BLaER1 treated with 17β-estradiol and CSF1 and Interleukin-3, amounts not matched to agents 10 nM and 100 nM (cell line): ENCODE data around the gene RSAD1.

Experiments
- H3K27ac ChIP-seq, 11 experiments: shearing (Covaris generic); formaldehyde crosslinking; 2 replicates each; pipeline ENCODE4 v1.8.1; 2022
- H3K27me3 ChIP-seq, 11 experiments: shearing (Covaris generic); formaldehyde crosslinking; 2 replicates each; pipeline ENCODE4 v1.8.1; 2022
- H3K36me3 ChIP-seq, 11 experiments: shearing (Covaris generic); formaldehyde crosslinking; 2 replicates each; pipeline ENCODE4 v1.8.1; 2022
- H3K4me1 ChIP-seq, 10 experiments: shearing (Covaris generic); formaldehyde crosslinking; 2 replicates each; pipeline ENCODE4 v1.8.1; 2022
- H3K4me2 ChIP-seq, 11 experiments: shearing (Covaris generic); formaldehyde crosslinking; 2 replicates each; pipeline ENCODE4 v1.8.1; 2022
- H3K4me3 ChIP-seq, 10 experiments: shearing (Covaris generic); formaldehyde crosslinking; 2 replicates each; pipeline ENCODE4 v1.8.1; 2022
- H3K9ac ChIP-seq, 11 experiments: shearing (Covaris generic); formaldehyde crosslinking; 2 replicates each; pipeline ENCODE4 v1.8.1; 2022
- H3K9me3 ChIP-seq, 11 experiments: shearing (Covaris generic); formaldehyde crosslinking; replicated peaks in 1 of 11; 2 replicates each; pipeline ENCODE4 v1.8.1; 2022
- H4K20me1 ChIP-seq, 11 experiments: shearing (Covaris generic); formaldehyde crosslinking; 2 replicates each; pipeline ENCODE4 v1.8.1; 2022
- Cebpa-rat ChIP-seq, 11 experiments: shearing (Covaris generic); IDR thresholded peaks; 2 replicates each; pipeline ENCODE4 v1.8.1; 2022

The RSAD1 gene

DNA sequence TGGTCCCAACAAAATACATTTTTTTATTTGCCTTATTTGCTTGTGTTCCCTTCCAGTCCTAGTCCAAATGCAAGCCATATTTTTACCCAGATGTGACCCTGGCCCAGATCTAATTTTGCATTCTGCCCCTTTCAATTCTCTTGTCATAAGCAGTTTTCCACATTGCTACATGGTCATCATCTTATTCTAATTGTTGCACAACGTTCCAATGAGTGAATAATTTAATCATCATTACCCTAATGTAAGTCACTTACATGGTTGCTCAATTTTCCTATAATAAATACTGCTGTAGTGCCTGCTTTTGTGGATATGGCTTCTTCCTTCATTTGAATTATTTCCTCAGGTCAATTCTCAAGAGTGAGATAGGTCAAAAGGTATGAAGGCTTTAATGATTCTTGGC, 12.8 kb downstream of the RSAD1 start:
- Histone ChIP-seq H3K9me3 (no peaks in the 10 kb centered on the region), H4K20me1 (no peaks in the 10 kb centered on the region)
- TF ChIP-seq Cebpa-rat (IDR thresholded peaks at IDR 0.05), result no peak

DNA sequence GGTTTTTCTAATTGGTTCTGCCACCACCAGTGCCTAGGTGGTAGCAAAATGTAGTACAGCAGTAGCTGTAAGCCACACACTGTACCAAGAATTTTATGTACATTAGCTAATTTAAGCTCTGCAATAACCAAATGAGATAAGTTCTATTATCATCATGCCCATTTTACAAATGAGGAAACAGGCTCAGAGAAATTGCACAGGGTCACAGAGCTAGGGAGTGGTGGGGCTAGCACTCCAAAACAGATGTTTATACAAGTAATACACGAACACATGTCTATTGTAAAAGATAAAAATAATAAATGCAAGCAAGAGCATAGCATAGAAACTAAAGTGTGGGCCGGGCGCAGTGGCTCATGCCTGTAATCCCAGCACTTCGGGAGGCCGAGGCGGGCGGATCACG, 13.6 kb downstream of the RSAD1 start:
- TF ChIP-seq Cebpa-rat (IDR thresholded peaks at IDR 0.05), result no peak
- Histone ChIP-seq H3K27me3 (no peaks in the 10 kb centered on the region), H3K4me1 (no peaks in the 10 kb centered on the region; a peak in 1 of 20 replicates), H3K9me3 (no peaks in the 10 kb centered on the region), H3K27ac (no peak overlapping the region), H3K4me2 (no peak overlapping the region), H3K36me3 (peaks cover 0 to 7% (median 0%) of the 10 kb centered on the region in 11 experiments; a peak in 7 of 22 replicates), H3K9ac (no peak overlapping the region), H4K20me1 (no peaks in the 10 kb centered on the region), H3K4me3 (no peak overlapping the region)

More for the DNA sequence above, 12.8 kb downstream of the RSAD1 start:
- no peaks in the 10 kb centered on the region; a peak in 1 of 20 replicates for H3K4me1 ChIP-seq
- H3K27me3 ChIP-seq, result no peaks in the 10 kb centered on the region
- H3K27ac ChIP-seq, result no peak overlapping the region
- peaks cover 0 to 12% (median 3%) of the 10 kb centered on the region in 11 experiments; a peak in 9 of 22 replicates for H3K36me3 ChIP-seq
- no peak overlapping the region for H3K4me3 ChIP-seq
- no peak overlapping the region for H3K9ac ChIP-seq
- no peak overlapping the region for H3K4me2 ChIP-seq

DNA sequence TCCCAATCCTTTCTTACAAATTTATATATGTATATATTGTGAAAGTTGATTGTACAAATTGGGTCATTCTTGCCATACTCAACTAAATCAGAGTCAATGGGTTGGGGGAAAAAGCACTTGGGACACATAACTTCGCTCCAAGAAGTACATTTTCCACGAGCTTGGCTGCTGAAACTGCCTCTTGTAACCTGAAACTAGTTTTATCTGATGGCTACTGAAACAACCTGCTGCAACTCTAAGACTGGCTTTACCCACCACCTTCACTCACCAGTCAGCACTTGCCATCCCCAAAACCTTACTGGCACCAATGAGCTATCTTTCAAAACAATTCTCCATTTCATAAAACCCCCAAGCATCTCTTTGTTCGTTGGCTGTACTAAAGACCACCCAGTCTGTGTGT, 15.1 kb downstream of the RSAD1 start:
- Histone ChIP-seq H4K20me1 (no peaks in the 10 kb centered on the region), H3K4me2 (no peak overlapping the region), H3K27ac (no peak overlapping the region), H3K4me1 (no peaks in the 10 kb centered on the region; a peak in 1 of 20 replicates), H3K9ac (no peak overlapping the region), H3K36me3 (no peaks in the 10 kb centered on the region), H3K4me3 (no peak overlapping the region), H3K9me3 (no peaks in the 10 kb centered on the region), H3K27me3 (no peaks in the 10 kb centered on the region)
- no peak for TF ChIP-seq Cebpa-rat (IDR thresholded peaks at IDR 0.05)

DNA sequence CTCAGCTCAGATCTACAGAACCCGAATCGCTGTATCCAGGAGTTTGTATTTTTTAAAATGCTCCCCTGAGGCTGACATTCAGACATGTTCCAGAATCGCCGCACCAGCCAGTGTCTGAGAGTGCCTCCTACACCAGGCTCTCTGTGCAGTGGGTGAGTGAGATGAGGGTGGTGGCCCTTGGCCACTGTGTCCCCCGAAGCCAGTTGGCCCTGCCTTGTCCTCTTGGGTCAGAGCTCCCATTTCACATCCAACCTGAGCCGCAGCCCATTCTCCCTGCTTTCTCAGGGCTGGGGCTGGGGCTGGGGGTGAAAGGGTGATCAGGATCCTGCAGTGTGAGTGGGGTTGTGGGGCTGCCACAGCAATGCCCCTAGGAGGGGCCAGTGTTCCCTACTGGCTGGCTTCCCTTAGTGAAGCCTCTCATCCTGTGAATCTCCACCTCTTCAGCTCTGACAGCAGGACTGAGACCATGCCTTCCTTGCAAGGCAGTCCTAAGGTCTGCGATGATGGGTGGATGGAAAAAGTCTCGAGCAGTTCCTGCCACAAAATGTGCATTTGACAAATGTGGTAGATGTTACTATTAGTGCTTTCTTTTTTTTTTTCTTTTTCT, 16.7 kb downstream of the RSAD1 start:
- Histone ChIP-seq H3K9ac (no peak overlapping the region), H3K27me3 (no peaks in the 10 kb centered on the region), H3K36me3 (no peaks in the 10 kb centered on the region), H3K4me1 (no peaks in the 10 kb centered on the region), H3K4me3 (no peak overlapping the region), H3K9me3 (0 out of 22 replicates have a peak, but pooled peaks cover 0 to 5% (median 0%) of the 10 kb centered on the region in 11 experiments), H3K27ac (no peak overlapping the region), H4K20me1 (no peaks in the 10 kb centered on the region), H3K4me2 (no peak overlapping the region)
- no peak for TF ChIP-seq Cebpa-rat (IDR thresholded peaks at IDR 0.05)

DNA sequence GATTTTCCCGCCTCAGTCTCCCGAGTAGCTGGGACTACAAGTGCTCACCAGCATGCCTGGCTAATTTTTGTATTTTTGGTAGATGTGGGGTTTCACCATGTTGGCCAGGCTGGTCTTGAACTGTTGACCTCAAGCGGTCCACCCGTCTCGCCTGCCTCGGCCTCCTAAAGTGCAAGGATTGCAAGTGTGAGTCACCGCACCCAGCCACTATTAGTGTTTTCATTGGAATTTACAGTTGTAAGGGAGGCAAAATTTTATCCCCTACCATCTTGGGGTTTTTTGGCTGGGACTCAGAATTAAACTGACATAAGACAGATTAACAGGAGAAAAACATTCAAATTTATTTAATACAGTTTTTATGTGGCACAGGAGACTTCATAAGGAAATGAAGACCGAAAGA, 17.3 kb downstream of the RSAD1 start:
- Histone ChIP-seq H3K27ac (no peak overlapping the region), H3K4me1 (no peaks in the 10 kb centered on the region), H3K4me3 (no peak overlapping the region), H3K27me3 (no peaks in the 10 kb centered on the region), H3K36me3 (no peaks in the 10 kb centered on the region), H3K4me2 (no peak overlapping the region), H4K20me1 (no peaks in the 10 kb centered on the region), H3K9ac (no peak overlapping the region), H3K9me3 (0 out of 22 replicates have a peak, but pooled peaks cover 0 to 5% (median 0%) of the 10 kb centered on the region in 11 experiments)
- no peak for TF ChIP-seq Cebpa-rat (IDR thresholded peaks at IDR 0.05)

DNA sequence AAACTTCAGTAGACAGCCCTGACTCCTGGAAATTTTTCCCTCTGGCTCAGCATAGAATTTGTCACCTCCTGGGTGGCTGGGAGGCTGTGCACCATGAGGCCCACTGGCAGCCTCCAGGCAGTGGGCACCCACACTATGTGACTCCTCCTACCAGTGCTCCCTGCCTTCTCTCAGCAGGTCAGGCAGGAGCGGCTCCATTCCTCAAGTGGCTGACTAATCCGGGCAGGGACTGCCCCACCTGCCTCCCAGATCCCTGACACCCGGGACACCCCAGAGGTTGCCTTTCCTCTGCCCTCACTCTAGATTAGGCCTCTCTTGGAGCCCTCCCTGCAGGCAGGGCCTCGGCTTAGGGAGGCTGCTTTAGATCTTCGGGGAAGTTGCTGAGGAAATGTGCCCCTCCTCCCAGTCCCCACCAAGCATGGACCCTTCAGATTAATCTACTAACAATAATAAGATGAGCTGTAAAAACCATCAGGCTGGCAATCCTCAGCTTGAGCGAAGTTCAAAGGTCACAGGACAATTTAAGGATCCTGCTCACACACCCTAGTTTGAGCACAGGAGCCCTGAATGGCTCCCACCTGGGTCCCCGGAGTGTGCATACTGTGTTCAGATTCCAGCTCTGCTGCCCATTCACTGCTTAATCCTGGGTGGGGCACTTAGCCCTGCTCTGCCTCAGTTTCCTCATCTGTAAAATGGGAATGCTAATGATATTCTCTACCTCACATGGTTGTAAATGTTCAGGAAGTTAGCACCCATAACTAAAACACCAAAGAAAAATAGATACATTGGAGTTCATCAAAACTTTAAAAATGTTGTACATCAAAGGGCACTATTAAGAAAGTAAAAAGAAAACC, 19.6 kb downstream of the RSAD1 start:
- Histone ChIP-seq H3K9me3 (0 out of 22 replicates have a peak, but pooled peaks cover 0 to 5% (median 0%) of the 10 kb centered on the region in 11 experiments), H4K20me1 (no peaks in the 10 kb centered on the region), H3K9ac (no peak overlapping the region), H3K4me2 (no peak overlapping the region), H3K4me1 (peaks cover 0 to 8% (median under 1%) of the 10 kb centered on the region in 10 experiments; a peak in 7 of 20 replicates), H3K4me3 (no peak overlapping the region), H3K27ac (no peak overlapping the region), H3K36me3 (no peaks in the 10 kb centered on the region), H3K27me3 (no peaks in the 10 kb centered on the region)
- TF ChIP-seq Cebpa-rat (IDR thresholded peaks at IDR 0.05), result no peak

DNA sequence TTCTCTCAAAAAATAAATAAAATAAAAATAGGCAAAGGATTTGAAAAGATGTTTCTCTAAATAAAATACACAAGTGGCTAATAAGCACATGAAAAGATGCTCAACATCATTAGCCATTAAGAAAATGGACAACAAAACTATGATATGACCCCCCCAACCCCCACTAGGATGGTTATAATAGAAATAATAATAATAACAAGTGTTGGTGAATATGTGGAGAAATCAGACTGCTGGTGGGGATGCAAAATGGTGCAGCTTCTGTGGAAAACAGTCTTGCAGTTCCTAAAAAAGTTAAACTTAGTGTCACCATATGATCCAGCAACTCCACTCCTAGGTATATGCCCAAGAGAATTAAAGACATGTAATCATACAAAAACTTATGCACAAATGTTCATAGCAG, 20.6 kb downstream of the RSAD1 start:
- Histone ChIP-seq H4K20me1 (no peaks in the 10 kb centered on the region), H3K27me3 (no peaks in the 10 kb centered on the region), H3K9ac (no peak overlapping the region), H3K4me2 (no peak overlapping the region), H3K9me3 (0 out of 22 replicates have a peak, but pooled peaks cover 0 to 5% (median 0%) of the 10 kb centered on the region in 11 experiments), H3K4me3 (no peak overlapping the region), H3K36me3 (no peaks in the 10 kb centered on the region), H3K4me1 (peaks cover 0 to 18% (median 9%) of the 10 kb centered on the region in 10 experiments; a peak in 15 of 20 replicates), H3K27ac (no peak overlapping the region)
- TF ChIP-seq Cebpa-rat (IDR thresholded peaks at IDR 0.05), result no peak

DNA sequence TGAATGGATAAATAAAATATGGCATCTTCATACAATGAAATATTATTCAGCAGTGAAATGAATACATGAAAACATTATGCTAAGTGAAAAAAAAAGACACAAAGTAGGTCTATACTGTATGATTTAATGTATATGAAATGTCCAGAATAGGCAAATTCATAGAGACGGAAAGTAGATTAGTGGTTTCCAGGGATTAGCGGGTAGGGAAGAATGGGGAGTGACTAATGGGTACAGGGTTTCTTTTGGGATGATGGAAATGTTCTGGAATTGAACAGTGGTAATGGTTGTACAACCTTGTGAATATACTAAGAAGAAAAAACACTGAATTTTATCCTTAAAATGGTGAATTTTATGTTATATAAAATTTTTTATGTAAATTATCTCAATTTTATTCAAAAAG, 21.1 kb downstream of the RSAD1 start:
- Histone ChIP-seq H3K4me3 (no peak overlapping the region), H3K27me3 (no peaks in the 10 kb centered on the region)
- no peak for TF ChIP-seq Cebpa-rat (IDR thresholded peaks at IDR 0.05)

DNA sequence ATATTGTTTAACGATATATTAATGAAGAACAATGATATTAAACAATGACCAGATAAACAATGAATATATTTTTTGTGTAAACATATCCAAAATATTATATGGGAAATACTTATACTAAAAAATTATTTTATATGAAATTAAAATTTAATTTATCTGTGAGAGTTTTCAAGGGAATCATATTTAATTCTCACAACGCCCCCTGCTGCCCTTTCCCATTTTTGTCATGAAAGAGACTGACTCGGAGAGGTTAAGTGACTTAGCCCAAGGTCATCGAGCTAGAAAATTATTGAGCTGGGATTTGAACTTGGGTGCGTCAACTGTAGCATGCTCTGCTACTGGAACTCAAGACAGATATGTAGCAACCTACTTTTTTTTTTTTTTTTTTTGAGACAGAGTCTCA, 22.4 kb downstream of the RSAD1 start:
- H3K27ac ChIP-seq, result no peak overlapping the region
- H3K9ac ChIP-seq, result no peak overlapping the region
- no peaks in the 10 kb centered on the region for H4K20me1 ChIP-seq
- no peak for TF ChIP-seq Cebpa-rat (IDR thresholded peaks at IDR 0.05)
- no peak overlapping the region for H3K4me3 ChIP-seq
- H3K36me3 ChIP-seq, result no peaks in the 10 kb centered on the region
- no peak overlapping the region for H3K4me2 ChIP-seq
- 0 out of 22 replicates have a peak, but pooled peaks cover 0 to 5% (median 0%) of the 10 kb centered on the region in 11 experiments for H3K9me3 ChIP-seq
- peaks cover 0 to 5% (median 0%) of the 10 kb centered on the region in 11 experiments; a peak in 4 of 22 replicates for H3K27me3 ChIP-seq
- H3K4me1 ChIP-seq, result peaks cover 0 to 22% (median 13%) of the 10 kb centered on the region in 10 experiments; a peak in 15 of 20 replicates

More for the DNA sequence above, 21.1 kb downstream of the RSAD1 start:
- no peaks in the 10 kb centered on the region for H3K36me3 ChIP-seq
- H3K4me2 ChIP-seq, result no peak overlapping the region
- H3K4me1 ChIP-seq, result peaks cover 0 to 22% (median 13%) of the 10 kb centered on the region in 10 experiments; a peak in 15 of 20 replicates
- H3K27ac ChIP-seq, result no peak overlapping the region
- H3K9me3 ChIP-seq, result 0 out of 22 replicates have a peak, but pooled peaks cover 0 to 5% (median 0%) of the 10 kb centered on the region in 11 experiments
- H3K9ac ChIP-seq, result no peak overlapping the region
- no peaks in the 10 kb centered on the region for H4K20me1 ChIP-seq
